Measurements from ENCODE around the gene RARG. TPM values are rescaled to one million over a fixed set of nuclear protein-coding genes. Genes with fewer than 3 reads are reported as not detected.
"Not testable (repeated sequence)": the region's sequence is repeated elsewhere in the genome, so short reads cannot be mapped to it uniquely, and the experiment has no call there.

RARG gene
- total and polyA plus RNA-seq, 2 of the 4 experiments (the other 2 are of a cell fraction): 7.9 to 30.9 TPM

DNA sequence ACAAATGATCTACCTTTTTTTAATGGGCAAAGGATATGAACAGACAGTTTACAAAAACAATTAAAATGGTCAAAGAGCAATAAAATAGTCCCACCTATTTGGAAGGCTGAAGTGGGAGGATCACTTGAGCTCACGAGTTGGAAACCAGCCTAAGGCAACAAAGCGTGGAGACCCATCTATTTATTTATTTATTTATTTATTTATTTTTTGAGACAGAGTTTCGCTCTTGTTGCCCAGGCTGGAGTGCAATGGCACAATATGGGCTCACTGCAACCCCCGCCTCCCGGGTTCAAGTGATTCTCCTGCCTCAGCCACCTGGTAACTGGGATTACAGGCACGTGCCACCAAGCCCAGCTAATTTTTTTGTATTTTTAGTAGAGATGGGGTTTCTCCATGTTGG is 54.6 kb downstream of the RARG start:
- not testable (repeated sequence) for BruUV-seq (replicated peaks)

More for the DNA sequence above, 54.6 kb downstream of the RARG start:
- Histone ChIP-seq H4K20me1 (ENCODE audit: insufficient read depth, low read length) (peaks cover 12% of the 10 kb centered on the region; the same call in 1 of the 2 replicates), H3K9me1 (ENCODE audit: insufficient read depth, low read length) (peaks cover 19% of the 10 kb centered on the region), H3K4me1 (ENCODE audit: control insufficient read depth, insufficient read depth, low read length) (peaks cover 22% of the 10 kb centered on the region), H3K79me1 (ENCODE audit: low read depth in 1 of 2, low read length in 2 of 2) (peaks cover 14 to 48% of the 10 kb centered on the region in 2 experiments)
- POLR2A ChIA-PET (ENCODE audit: unreplicated experiment); H3K9ac ChIP-seq (ENCODE audit: low read depth, low read length); H2BK20ac ChIP-seq (ENCODE audit: low read depth, low read length); H3K4me3 ChIP-seq (ENCODE audit: insufficient read depth, low read depth, low read length); H4K91ac ChIP-seq (ENCODE audit: insufficient read depth, low read depth, low read length); H2BK5ac ChIP-seq (ENCODE audit: low read depth, low read length, poor library complexity, severe bottlenecking); ATAC-seq (ENCODE audit: low read depth); H2AFZ ChIP-seq (replicated peaks; ENCODE audit: low read length, poor library complexity); DNase-seq; H2AK9ac ChIP-seq (replicated peaks; ENCODE audit: low read depth, low read length, poor library complexity); intact Hi-C loops (cut with micrococcal nuclease); H3K36me3 ChIP-seq (ENCODE audit: control insufficient read depth, insufficient read depth, low read length); H2BK15ac ChIP-seq (ENCODE audit: low read depth, low read length); H3K27ac ChIP-seq (ENCODE audit: insufficient read depth, low read length); H3K27me3 ChIP-seq (ENCODE audit: control insufficient read depth, insufficient read depth, low read length); H4K5ac ChIP-seq (ENCODE audit: low read depth, low read length); H3K9me3 ChIP-seq (ENCODE audit: control insufficient read depth, insufficient read depth, low read length); in situ Hi-C loops (cut with MboI; ENCODE audit: low sequenced_read_pairs); H3K4ac ChIP-seq (ENCODE audit: low read depth, low read length); H4K8ac ChIP-seq (ENCODE audit: low read depth in 2 of 2, low read length in 2 of 2); dilution Hi-C loops (cut with HindIII; ENCODE audit: low sequenced_read_pairs, unreplicated experiment); H3K14ac ChIP-seq (replicated peaks; ENCODE audit: low read depth, low read length); H3K56ac ChIP-seq (ENCODE audit: extremely low read depth, insufficient read depth, low read length); H3K18ac ChIP-seq (ENCODE audit: low read depth, low read length); H3K4me2 ChIP-seq (ENCODE audit: low read depth, low read length); H2AK5ac ChIP-seq (ENCODE audit: low read depth, low read length); H3K23ac ChIP-seq (ENCODE audit: low read depth, low read length); H2BK120ac ChIP-seq (ENCODE audit: low read depth, low read length): not testable (repeated sequence)
- CTCF ChIA-PET: interaction anchor here (1.2 kb wide), 2 partner anchors 12 to 18 kb away, joined by 3 to 4 read pairs; no protein-coding TSS in a partner anchor
- WGBS, 2 experiments (ENCODE audit: extremely low coverage in 2 of 2, insufficient read length in 1 of 2): no CpG with 5 or more reads among the region's 6 CpGs
